Suprapubic skin (tissue), 4 donors: ENCODE data around the gene LRMDA. TPM values are rescaled to one million over a fixed set of nuclear protein-coding genes. Genes with fewer than 3 reads are reported as not detected.

Source experiments
- DNase-seq, 2 donors: peaks; one replicate each; pipeline ENCODE4 v3.0.0-alpha.2; 2019; ENCODE audit warnings: low spot score in 2 of 2
- H3K27ac ChIP-seq: fragments of 200-600 bp; sonication (generic); one replicate; pipeline ENCODE4 v1.5.1; 2019
- H3K27me3 ChIP-seq: fragments of 200-600 bp; sonication (generic); one replicate; pipeline ENCODE4 v1.5.1; 2019
- H3K36me3 ChIP-seq: fragments of 200-600 bp; sonication (generic); one replicate; pipeline ENCODE4 v1.5.1; 2019
- H3K4me1 ChIP-seq: fragments of 200-600 bp; sonication (generic); one replicate; pipeline ENCODE4 v1.5.1; 2019
- H3K4me3 ChIP-seq: fragments of 200-600 bp; sonication (generic); one replicate; pipeline ENCODE4 v1.5.1; 2019; ENCODE audit warnings: mild to moderate bottlenecking
- H3K9me3 ChIP-seq: fragments of 200-600 bp; sonication (generic); one replicate; pipeline ENCODE4 v1.5.1; 2019
- CTCF ChIP-seq, 2 donors: fragments of 200-600 bp in 1 of 2; fragments of 450-650 bp in 1 of 2; sonication (generic) in 1 of 2; IDR thresholded peaks; one replicate each; pipeline ENCODE4 v1.5.1; 2016 to 2019; ENCODE audit warnings: antibody characterized with exemption in 2 of 2, mild to moderate bottlenecking in 1 of 2, moderate library complexity in 1 of 2
- EP300 ChIP-seq: sonication (generic); formaldehyde crosslinking; IDR thresholded peaks from one replicate; pipeline ENCODE4 v1.6.1; 2017; ENCODE audit warnings: antibody characterized with exemption
- POLR2A ChIP-seq, 2 donors: fragments of 450-650 bp; IDR thresholded peaks; one replicate each; pipeline ENCODE4 v1.6.1; 2017; ENCODE audit warnings: antibody characterized with exemption in 2 of 2, mild to moderate bottlenecking in 2 of 2, moderate library complexity in 2 of 2
- POLR2AphosphoS5 ChIP-seq, 3 donors: sonication (generic); formaldehyde crosslinking; IDR thresholded peaks; one replicate each; pipeline ENCODE4 v1.6.1; 2017; ENCODE audit warnings: antibody characterized with exemption in 3 of 3
- WGBS: methylation state at CpG from one replicate; pipeline ENCODE4 v1.1.5; 2018; 5-methylcytosine and 5-hydroxymethylcytosine counted together
- total RNA-seq, 4 donors: library from RNA; depleted of rRNA; stranded (reverse); fragments of >200 nt; gene quantifications; one replicate each; pipeline ENCODE4 v1.1.0, GENCODE V29; 2016

The LRMDA gene
- total RNA-seq, 4 donors from 2014 or later: 0.10 to 2.9 (median 1.9) TPM; not detected in 1

DNA sequence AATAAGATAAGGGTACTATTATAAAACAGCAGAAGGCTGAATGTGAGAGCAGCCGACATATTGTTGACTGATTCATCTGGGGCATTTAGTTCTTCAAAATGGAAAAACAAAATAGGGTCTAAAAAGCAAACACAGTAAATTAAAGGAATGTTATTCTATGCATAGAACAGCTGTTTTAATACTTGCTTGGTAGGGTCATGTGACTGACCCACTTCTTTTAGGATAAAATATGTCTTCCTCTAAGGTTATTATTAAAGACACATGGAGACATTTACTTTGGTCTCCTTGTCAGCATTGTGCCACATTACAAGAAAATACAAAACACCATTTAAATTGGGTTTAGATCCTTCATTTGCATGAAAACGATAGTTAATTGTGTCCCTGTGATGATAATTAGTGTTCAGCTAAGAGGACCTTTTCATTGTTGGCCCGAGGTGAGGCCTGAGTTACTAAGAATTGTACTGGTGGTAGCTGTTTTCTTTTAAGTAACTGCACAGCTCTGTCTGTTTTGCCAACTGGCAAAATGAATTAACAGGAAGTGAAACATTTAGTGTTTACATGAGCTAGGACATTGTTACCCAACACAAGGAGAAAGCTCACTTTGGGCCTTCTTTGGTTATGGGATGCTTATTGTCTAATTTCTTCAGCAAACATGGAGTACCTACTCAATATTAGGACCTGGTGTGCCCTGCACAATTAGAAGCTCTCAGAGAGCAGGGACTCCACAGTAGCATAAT, 764.4 kb downstream of the LRMDA start:
- H3K27ac ChIP-seq: no peak overlapping the region
- WGBS: 33% methylated on average over 3 of the region's 3 CpGs
- H3K27me3 ChIP-seq: no peaks in the 10 kb centered on the region
- no peaks in the 10 kb centered on the region for H3K9me3 ChIP-seq
- H3K4me1 ChIP-seq: peaks cover 6% of the 10 kb centered on the region
- H3K4me3 ChIP-seq: no peak overlapping the region
- no peaks in the 10 kb centered on the region for H3K36me3 ChIP-seq
- no peak for DNase-seq
- TF ChIP-seq EP300: no peak
- no peak for TF ChIP-seq POLR2AphosphoS5 (IDR thresholded peaks at IDR 0.05)
- TF ChIP-seq POLR2A (IDR thresholded peaks at IDR 0.05): no peak
- no peak for TF ChIP-seq CTCF (IDR thresholded peaks at IDR 0.05)

- no peak overlapping the region for H3K4me3 ChIP-seq
- H3K27me3 ChIP-seq: no peaks in the 10 kb centered on the region
- 96% methylated on average over 4 of the region's 4 CpGs for WGBS
- DNase-seq: no peak
- peaks cover 10% of the 10 kb centered on the region for H3K4me1 ChIP-seq
- no peak for TF ChIP-seq POLR2A (IDR thresholded peaks at IDR 0.05)
- TF ChIP-seq CTCF (IDR thresholded peaks at IDR 0.05): no peak
- TF ChIP-seq POLR2AphosphoS5 (IDR thresholded peaks at IDR 0.05): no peak
- no peak for TF ChIP-seq EP300
- H3K36me3 ChIP-seq: no peaks in the 10 kb centered on the region
- H3K27ac ChIP-seq: no peak overlapping the region
- H3K9me3 ChIP-seq: no peaks in the 10 kb centered on the region
These were observed 765.9 kb downstream of the LRMDA start for GRCh38 chr10:76197293-76197692.

DNA sequence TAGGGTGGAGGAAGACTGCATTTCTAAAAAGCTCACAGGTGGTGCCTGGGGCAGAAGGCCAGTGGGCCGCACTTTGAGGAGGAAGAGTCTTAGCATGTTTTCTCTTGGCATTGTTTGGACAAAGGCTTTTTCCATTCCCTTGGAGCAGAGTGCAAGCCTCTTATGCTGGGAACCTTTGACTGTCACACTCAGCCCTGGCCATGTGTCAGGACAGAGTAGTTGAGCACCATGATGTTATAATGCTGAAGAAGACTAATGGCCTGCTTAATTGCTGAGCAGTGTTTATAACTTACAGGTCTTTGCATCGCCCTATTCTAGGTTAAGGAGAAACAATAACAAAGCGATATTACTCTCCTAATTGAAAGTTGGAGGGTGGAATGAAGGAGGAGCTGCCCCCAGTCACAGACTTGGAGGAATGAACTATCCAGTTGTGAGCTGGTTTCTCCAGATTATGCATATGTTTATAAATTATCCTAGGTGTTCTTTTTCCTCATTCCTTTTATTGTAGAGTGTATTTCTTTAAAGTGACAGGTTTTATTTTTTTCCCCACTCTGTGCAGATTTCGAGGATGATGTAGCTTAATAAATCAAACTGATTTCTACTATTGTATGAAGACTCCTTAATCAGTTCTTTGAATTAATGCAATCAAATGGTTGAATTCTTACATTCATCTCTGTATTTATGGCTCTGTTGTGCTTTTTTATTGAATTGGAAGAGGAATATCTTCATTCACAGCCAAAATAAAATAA, 767.0 kb downstream of the LRMDA start:
- H3K27me3 ChIP-seq: no peaks in the 10 kb centered on the region
- H3K36me3 ChIP-seq: no peaks in the 10 kb centered on the region
- peaks cover 12% of the 10 kb centered on the region for H3K4me1 ChIP-seq
- WGBS: 82% methylated on average over 4 of the region's 4 CpGs
- H3K9me3 ChIP-seq: no peaks in the 10 kb centered on the region
- no peak overlapping the region for H3K27ac ChIP-seq
- no peak overlapping the region for H3K4me3 ChIP-seq
- TF ChIP-seq POLR2AphosphoS5 (IDR thresholded peaks at IDR 0.05) (no peak), CTCF (IDR thresholded peaks at IDR 0.05) (no peak), POLR2A (IDR thresholded peaks at IDR 0.05) (no peak), EP300 (no peak)
- DNase-seq: no peak

DNA sequence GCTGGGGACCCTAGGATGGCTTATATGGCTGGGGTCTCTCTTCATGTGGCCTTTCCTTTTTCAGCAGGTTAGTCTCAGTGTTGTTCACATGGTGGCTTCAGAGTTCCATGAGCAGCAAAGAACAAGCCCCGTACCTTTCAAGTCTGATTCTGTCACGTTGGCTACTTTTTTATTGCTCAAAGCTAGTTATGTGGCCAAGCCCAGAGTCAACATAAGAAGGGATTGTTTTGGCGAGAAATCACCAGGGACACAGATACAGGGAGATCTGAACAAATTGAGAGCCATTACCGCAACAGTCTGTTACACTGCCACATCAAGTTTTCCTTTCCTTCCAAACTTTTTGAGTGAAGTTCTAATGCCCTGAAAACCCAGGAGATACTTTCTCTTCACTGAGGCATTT, 770.5 kb downstream of the LRMDA start:
- no peak overlapping the region for H3K4me3 ChIP-seq
- peaks cover 6% of the 10 kb centered on the region for H3K4me1 ChIP-seq
- H3K27ac ChIP-seq: no peak overlapping the region
- no peaks in the 10 kb centered on the region for H3K27me3 ChIP-seq
- no peaks in the 10 kb centered on the region for H3K36me3 ChIP-seq
- TF ChIP-seq POLR2A (IDR thresholded peaks at IDR 0.05) (no peak), POLR2AphosphoS5 (IDR thresholded peaks at IDR 0.05) (no peak), EP300 (no peak), CTCF (IDR thresholded peaks at IDR 0.05) (no peak)
- H3K9me3 ChIP-seq: no peaks in the 10 kb centered on the region
- no peak for DNase-seq
- WGBS: 89% methylated on average over 4 of the region's 4 CpGs

- Histone ChIP-seq H3K27me3 (no peaks in the 10 kb centered on the region), H3K4me1 (peaks cover 6% of the 10 kb centered on the region), H3K4me3 (no peak overlapping the region), H3K9me3 (no peaks in the 10 kb centered on the region), H3K27ac (peak overlapping the region; percentile 27), H3K36me3 (no peaks in the 10 kb centered on the region)
- no peak for DNase-seq
- WGBS: 69% methylated on average over 1 of the region's 1 CpG
- TF ChIP-seq POLR2AphosphoS5 (IDR thresholded peaks at IDR 0.05): no peak
- no peak for TF ChIP-seq EP300
These were observed 771.4 kb downstream of the LRMDA start for GRCh38 chr10:76202777-76203176.
